ENCODE measurements around the gene PMFBP1. TPM values are rescaled to one million over a fixed set of nuclear protein-coding genes. Genes with fewer than 3 reads are reported as not detected.

PMFBP1 gene
- total RNA-seq, 1 donor from 2014 or later, result 0.08 TPM

- no peak for DNase-seq (ENCODE audit: low spot score)
- intact Hi-C loops (cut with DNase I), result no loop called here
Measured at GRCh38 chr16:72138064-72138572, 33.8 kb downstream of the PMFBP1 start.

GRCh38 chr16:72137380-72138063 is 34.4 kb downstream of the PMFBP1 start:
- DNase-seq (ENCODE audit: low spot score), result no peak
- intact Hi-C loops (cut with DNase I), result no loop called here

GRCh38 chr16:72134507-72134906 is 37.4 kb downstream of the PMFBP1 start:
- intact Hi-C loops (cut with DNase I), result no loop called here
- DNase-seq (ENCODE audit: low spot score), result no peak

GRCh38 chr16:72132726-72133125 is 39.2 kb downstream of the PMFBP1 start:
- no peak for DNase-seq (ENCODE audit: low spot score)
- intact Hi-C loops (cut with DNase I), result no loop called here

- DNase-seq (ENCODE audit: low spot score), result no peak
- intact Hi-C loops (cut with DNase I), result no loop called here
Measured at GRCh38 chr16:72131036-72131435, 40.9 kb downstream of the PMFBP1 start.

- intact Hi-C loops (cut with DNase I), result loop anchor here (10.0 kb wide), 1 partner anchor 1745 kb away; no protein-coding TSS in a partner anchor
- DNase-seq (ENCODE audit: low spot score), result no peak
Measured at GRCh38 chr16:72129976-72130656, 41.8 kb downstream of the PMFBP1 start.

- no peak for DNase-seq (ENCODE audit: low spot score)
- intact Hi-C loops (cut with DNase I), result loop anchor here (10.0 kb wide), 1 partner anchor 1746 kb away; no protein-coding TSS in a partner anchor
Measured at GRCh38 chr16:72128701-72129100, 43.3 kb downstream of the PMFBP1 start.

- intact Hi-C loops (cut with DNase I), result loop anchor here (10.0 kb wide), 1 partner anchor 1748 kb away; no protein-coding TSS in a partner anchor
- no peak for DNase-seq (ENCODE audit: low spot score)
Measured at GRCh38 chr16:72126429-72126765, 45.6 kb downstream of the PMFBP1 start.

- intact Hi-C loops (cut with DNase I), result loop anchor here (10.0 kb wide), 1 partner anchor 1749 kb away; no protein-coding TSS in a partner anchor
- DNase-seq (ENCODE audit: low spot score), result no peak
Measured at GRCh38 chr16:72125635-72126428, 46.1 kb downstream of the PMFBP1 start.

GRCh38 chr16:72124761-72125634 is 47.0 kb downstream of the PMFBP1 start:
- intact Hi-C loops (cut with DNase I), result loop anchor here (10.0 kb wide), 1 partner anchor 1750 kb away; no protein-coding TSS in a partner anchor
- no peak for DNase-seq (ENCODE audit: low spot score)

GRCh38 chr16:72124148-72124547 is 47.8 kb downstream of the PMFBP1 start:
- intact Hi-C loops (cut with DNase I), result loop anchor here (10.0 kb wide), 1 partner anchor 1751 kb away; no protein-coding TSS in a partner anchor
- no peak for DNase-seq (ENCODE audit: low spot score)

- intact Hi-C loops (cut with DNase I), result loop anchor here (10.0 kb wide), 1 partner anchor 1751 kb away; no protein-coding TSS in a partner anchor
- no peak for DNase-seq (ENCODE audit: low spot score)
Measured at GRCh38 chr16:72123426-72123825, 48.5 kb downstream of the PMFBP1 start.

GRCh38 chr16:72122916-72123315 is 49.0 kb downstream of the PMFBP1 start:
- intact Hi-C loops (cut with DNase I), result loop anchor here (10.0 kb wide), 1 partner anchor 1752 kb away; no protein-coding TSS in a partner anchor
- DNase-seq (ENCODE audit: low spot score), result no peak

GRCh38 chr16:72122308-72122707 is 49.6 kb downstream of the PMFBP1 start:
- intact Hi-C loops (cut with DNase I), result loop anchor here (10.0 kb wide), 1 partner anchor 1752 kb away; no protein-coding TSS in a partner anchor
- no peak for DNase-seq (ENCODE audit: low spot score)

- no peak for DNase-seq (ENCODE audit: low spot score)
- intact Hi-C loops (cut with DNase I), result loop anchor here (10.0 kb wide), 1 partner anchor 1755 kb away; no protein-coding TSS in a partner anchor
Measured at GRCh38 chr16:72120026-72120425, 51.9 kb downstream of the PMFBP1 start.

GRCh38 chr16:72113616-72113945 is 58.4 kb downstream of the PMFBP1 start:
- intact Hi-C loops (cut with DNase I), result no loop called here
- DNase-seq (ENCODE audit: low spot score), result no peak

GRCh38 chr16:72112906-72113615 is 58.9 kb downstream of the PMFBP1 start:
- intact Hi-C loops (cut with DNase I), result no loop called here
- no peak for DNase-seq (ENCODE audit: low spot score)

GRCh38 chr16:72112452-72112792 is 59.5 kb downstream of the PMFBP1 start:
- DNase-seq (ENCODE audit: low spot score), result no peak
- intact Hi-C loops (cut with DNase I), result no loop called here

All from cardiac septum (tissue), 1 donor.